NCI-H2196 (cell line): ENCODE measurements around the gene SKAP2.

ENCODE experiments used
- DNase-seq: peaks from one replicate; lab custom pipeline; 2025; ENCODE audit not compliant: unreplicated experiment; lab: John Stamatoyannopoulos, UW

SKAP2 gene

DNA sequence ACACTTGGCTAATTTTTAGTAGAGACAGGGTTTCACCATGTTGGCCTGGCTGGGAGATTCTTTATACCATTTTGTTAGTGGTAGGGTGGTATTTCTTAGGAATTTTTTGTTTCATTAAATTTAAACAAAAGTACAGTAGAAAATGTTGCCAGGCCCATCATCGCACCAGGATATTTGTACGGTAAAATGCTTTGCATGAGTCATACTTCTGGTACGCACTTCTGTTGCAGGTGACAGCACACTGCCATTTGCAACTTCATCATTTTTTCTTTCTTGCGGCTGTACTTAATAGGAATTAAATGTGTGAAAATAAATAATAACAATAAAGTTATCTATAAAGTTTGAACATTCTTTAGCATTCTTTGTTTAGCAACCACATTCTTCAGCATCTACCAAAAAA is 195.6 kb downstream of the SKAP2 start:
- DNase-seq: no peak

DNA sequence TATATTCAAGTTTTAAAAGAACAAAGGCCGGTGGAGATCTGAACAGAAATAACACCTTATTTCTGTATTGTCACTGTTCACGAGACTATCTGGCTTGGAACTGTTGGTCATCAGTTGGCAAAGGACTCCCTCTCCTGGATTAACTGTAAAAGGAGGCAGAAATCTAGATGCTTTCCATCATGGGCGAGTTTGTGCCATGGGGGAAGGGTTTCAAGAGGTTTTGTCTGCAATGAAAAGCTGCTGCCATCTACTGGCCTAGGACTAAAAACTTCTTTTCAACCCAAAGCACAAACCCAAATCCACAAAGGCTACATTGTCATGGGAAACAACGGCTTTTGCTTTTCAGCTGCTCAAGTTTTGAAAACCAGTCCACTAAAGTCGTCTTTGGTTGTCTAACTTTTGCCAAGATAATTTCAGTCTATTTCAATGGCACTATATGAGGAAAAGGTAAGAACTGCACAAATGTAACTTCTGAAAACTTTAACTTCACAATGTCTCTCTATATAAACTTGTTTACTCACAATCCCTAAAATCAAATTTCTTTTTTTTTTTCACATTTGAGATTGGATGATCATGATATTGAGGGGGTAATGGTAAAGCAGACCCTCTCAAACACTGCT is 196.8 kb downstream of the SKAP2 start:
- peak; percentile 96 for DNase-seq

DNA sequence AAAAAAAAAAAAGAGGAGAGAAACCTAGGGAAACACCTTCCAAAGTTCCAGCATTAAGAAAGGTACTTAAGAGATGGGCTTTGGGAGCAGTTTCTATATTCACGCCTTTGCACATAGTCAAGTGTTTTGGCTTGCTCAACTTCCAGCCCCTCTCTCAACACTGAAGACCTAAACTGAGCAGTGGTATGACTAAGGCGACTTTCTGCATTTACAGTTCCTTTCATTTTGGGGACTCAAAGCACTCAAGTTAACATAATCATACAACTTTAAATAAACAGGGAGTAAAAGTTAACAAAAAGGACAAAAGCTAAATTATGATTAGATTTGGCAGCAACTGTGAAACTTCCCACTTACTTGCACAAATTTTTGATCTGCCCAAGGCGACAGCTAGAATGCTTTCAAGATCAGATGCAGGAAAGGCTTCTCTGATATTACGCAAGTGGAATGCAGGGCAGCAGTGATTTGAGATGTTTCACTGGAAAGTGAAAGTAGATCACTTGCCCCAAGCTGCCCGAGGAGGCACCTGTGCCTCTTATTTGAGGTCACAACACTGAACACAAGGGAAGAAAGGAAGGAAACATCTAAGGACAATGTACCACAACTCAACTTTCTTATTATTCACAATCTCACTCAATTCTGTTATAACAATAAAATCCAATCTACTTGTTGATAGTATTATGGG is 199.5 kb downstream of the SKAP2 start:
- DNase-seq: peak; percentile 57

DNA sequence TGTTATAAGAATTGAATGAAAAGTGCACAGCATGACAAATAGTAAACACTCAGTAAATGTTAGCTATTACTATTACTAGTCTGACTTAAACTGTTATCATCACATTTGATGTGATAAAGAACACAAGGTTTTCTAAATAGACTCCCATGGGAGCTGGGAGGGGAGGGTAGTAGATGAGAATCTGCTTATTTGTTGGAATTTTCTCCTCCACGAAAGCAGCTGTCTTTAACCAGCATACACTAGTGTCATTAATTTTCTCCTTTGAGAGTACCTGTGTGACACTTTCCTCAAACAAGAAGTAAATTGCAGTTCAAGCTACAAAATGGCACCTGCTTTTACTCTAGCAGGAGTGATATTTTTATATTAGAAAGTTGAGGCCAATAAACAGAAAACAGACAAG is 200.1 kb downstream of the SKAP2 start:
- no peak for DNase-seq

DNA sequence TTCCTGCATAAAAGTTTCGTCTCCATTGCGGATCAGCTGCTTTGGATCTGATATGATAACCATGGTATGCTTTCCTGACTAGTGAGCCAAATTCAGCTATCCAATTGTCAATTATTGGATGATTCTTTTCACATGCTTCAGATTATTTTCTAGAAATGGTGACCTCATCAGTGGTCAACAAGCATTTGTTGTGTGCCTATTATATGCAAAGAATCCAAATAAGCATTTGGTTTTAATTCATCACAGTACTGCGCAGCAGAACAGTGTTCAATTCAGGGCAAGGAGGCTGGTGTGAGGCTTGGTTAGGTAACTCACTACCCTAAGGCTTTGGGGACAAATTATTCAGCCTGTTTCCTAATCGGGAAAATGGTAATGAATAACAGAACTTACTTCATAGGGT is 200.5 kb downstream of the SKAP2 start:
- no peak for DNase-seq

DNA sequence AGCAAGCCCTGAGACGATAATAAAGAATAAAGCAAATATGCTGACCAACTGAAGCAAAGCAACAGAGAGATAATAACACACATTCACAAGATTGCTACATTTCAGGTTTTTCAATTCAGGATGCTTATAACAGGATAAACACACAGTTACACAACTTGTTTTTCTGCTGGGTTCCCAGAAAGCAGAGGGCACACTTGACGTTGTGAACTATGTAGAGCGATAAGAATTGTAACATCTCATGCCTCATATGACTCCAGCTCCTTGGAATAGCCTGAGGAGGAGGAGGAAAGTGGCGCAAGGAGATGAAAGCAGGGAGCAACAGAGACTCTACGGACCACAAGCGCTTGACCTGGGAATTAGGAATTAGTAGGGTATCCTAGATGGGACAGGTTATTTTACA is 201.7 kb downstream of the SKAP2 start:
- no peak for DNase-seq

DNA sequence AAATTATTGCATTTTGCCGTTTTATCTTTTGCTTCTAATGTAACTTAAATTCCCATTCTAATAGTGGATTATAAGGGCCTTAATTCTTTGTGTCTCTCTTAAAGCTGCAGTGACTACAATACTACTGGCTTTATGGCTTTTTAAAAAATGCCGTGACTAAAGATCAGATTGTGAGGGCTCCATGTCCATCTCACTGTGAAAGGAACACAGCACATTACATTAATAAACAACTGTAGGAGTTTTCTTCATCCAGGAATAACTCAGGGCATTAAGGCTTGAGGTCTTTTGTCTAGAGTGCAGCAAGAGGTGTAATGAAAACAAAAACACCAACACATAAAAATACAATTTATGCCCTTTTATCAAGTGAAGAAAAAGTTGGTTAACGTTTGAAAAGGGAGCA is 205.3 kb downstream of the SKAP2 start:
- DNase-seq: no peak

DNA sequence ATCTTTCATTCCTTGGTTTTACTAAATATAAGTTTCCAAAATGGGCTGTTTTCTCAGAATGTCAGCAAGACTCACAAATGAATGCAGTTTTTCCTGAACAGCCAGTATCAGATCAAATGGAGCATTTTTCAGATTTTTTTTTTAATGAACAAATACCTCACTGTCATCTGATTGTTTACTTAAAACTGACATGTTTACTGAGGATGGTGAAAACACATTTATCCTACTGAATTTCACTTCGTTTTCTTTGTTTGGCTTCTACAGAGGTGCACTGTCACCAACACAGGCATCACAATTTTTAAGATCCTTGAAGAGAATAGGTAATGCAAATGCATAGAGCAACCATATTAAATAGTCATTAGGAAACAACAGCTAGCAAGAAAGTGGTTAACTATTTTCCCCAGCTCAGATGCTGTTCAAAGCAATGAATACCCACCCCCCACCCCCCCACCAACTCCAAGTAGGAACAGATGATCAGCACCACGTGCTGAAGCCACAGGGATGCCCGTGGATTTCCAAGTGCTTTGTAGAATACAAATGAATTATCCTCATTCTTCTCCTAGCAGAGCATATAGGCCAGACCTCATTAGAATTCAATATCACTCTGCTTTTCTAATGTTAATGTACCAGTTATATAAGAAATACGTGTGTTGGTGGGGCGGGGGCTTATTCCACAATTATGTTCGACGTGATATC is 205.9 kb downstream of the SKAP2 start:
- peak; percentile 40 for DNase-seq

DNA sequence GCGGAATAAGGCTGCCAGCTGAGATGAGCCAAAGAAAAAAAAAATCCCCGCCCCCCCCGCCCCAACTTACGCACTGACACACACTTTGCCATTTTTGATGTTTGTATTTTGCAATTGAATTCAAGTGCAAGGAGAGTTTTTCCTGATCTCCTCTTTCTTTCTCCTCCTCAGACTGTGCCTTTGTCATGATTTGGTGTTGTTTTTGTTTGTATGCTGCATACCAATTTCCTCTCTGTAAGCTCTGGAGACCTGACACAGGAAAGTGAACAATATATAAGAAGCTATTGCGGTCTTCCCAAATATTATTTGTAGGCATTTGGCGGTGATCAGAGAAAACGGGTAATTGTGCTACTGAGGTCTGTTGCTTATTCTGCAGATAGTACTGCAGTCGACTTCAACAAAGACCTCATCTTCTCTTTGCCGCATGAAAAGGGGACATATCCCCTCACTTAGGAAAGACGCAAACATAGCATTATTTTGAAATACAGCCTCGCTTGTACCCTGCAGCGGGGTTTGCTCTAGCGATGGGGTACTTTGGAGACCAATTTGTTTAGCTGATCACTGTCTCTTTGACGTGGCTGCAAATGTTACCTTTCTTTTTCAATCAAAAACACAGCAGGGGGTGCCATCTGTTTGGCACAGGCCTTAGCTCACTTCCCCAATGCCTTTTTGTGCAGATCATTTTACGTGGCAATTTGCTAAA is 206.6 kb downstream of the SKAP2 start:
- peak; percentile 57 for DNase-seq

DNA sequence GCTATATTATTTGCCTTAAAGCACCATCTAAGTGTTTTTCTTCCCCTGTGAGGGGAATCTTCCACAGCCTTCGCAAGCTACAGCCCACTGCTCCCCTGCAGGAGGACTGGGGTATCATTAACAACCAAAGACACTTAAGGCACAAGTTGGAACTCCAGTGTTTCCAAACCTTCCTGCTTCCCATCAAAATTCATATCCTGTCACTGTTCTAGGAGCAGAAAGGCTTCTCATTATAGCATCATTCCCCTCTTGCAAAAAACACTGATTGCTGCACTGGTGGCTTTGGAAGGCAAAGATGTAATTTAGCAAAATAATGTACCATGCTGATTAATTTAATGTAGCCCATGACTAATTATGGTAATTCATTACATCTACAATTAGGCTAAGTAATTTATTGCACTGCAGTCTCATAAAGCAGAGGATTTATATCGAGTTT is 207.2 kb downstream of the SKAP2 start:
- peak; percentile 17 for DNase-seq

DNA sequence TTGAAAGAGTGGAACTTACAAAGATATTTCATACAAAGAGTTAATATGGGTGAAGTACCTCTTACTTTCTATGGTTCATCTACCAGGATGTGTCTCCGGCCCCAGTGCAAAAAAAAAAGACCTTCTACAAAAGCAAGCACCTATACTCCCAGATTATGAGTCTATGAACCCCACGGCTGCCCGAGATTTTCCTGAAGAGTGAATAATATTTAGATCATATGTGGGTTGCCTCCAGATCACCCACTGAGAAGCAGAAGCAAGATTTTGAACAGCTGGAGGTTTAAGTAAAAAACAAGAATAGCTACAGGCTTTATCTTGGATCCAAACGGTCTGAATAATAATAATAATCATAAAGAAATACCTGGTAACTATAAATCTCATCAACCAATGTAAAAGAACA is 207.7 kb downstream of the SKAP2 start:
- DNase-seq: no peak

DNA sequence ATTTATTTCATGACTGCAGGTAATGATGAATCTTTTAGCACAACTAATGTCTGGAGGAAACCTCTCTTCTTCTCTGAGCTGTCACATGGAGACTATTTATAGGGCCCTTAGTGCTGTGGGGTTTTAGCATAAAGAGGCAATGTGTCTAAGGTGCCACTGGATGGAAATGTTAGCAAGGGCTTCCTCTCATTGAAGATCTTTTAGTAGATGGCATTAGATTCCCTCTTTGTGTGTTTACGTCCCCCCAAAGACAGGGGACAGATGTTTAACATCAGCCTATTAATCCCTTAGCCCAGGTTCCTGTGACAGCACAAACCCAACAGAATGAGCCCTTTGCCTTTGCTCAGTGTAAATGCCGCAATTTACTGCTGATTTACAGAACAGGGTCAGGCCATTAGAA is 208.6 kb downstream of the SKAP2 start:
- DNase-seq: no peak

DNA sequence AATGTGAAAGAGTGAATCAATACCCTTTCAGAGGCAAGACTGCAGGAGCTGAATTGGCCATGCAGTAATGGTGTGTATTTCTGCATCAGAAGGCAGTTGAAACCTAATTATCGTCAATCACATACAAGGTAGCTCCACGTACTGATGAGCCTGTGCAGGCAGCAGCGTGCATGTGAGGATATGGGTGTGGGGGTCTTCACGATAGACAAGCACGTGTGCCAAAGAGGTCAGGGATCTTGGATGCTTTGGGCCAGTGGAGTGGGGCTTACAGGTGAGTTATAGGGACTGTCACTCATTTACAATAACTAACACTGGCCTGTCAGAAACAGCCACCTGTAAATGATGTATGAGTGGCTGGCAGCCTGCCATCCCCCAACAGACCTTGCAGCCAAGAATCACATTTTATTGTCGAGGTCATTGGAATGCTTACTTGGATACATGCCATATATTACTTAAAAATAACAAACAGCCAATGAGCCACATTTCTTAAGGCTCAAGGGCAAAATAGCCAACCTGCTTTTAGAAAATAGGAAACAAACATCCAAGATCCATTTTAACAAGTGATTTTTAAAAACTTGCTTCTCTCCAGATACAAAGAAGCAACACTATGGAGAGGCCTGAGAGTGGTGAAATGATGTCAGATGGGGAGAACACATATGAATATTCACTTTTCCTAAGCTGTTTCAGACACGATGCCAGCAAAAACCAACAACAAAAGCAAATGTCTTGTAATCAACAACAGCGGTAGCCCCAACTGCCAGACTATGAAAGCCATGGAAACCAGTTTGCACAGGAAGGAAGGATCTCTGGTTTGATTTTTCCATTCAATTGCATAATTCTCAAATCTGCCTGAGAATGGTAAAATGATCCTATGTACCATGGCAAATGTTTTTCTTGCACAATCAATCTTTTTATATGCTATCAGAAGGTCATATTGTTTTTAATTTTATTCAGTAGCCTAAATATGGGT is 210.7 kb downstream of the SKAP2 start:
- DNase-seq: peak; percentile 58

DNA sequence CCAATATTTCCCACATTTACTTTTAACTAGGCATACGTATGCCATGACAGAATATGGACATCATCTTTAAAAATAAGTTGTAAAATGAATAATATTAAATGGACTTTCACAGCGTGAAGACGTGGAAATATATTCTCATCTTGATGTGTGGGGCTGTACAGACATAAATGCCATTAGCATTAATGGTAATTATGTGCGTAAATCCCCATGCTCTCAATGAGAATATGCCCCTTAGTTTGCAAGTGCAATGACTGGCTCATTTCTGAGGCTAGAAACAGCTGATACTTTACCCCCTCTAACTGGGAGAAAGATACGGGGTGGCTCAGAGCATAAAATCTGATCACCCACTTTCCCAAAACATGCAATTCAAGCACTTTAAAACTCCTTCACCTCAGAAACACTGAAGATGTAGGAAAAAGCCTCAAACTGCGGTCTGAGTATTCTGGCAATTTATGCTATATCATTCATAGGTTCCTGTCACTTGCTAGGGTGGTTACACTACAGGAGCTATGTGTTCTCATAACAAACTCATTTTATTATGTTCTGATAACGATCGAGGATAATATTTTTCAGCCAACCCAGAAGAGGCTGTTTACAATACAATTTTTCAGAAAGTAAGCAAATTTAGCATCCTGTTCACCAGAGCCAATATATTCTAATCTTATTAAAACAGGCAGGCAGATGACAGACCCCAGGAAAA is 211.8 kb downstream of the SKAP2 start:
- DNase-seq: no peak

DNA sequence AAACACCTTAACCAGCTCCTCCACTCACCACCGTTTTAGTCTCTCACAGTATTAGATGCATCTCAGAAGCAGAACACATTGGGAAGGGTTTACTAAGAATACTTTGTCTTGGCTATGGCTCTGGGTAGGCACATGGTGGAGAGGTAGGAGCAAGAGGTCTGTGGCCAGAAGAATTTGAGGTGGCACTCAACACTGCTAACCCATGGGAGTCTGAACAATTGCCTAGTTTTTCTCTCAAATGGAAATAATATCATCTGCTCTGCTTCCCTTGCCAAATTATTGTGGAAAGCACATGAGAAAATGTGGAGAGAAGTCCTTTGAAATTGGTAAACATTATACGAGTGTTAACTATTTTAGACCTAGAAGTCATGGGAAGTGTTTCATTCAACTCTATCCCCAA is 214.3 kb downstream of the SKAP2 start:
- DNase-seq: no peak

DNA sequence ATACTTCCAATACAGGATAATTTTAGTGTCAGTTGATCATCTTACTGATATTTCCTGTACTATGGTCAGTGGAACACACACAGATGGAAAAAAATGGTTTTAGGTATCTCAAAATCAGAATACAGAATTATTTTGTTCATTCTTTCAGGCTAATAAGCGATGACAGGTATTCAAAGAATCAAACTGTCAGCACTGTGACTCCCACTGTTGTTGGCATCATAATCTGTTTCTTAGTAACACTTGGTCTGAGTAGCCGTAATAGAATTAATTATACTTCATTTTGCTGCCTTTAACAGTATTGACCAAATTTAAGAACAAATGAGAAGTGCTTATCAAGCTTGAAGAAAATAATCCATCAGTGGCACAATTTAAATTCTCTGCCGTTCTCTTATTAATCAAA is 215.0 kb downstream of the SKAP2 start:
- no peak for DNase-seq

DNA sequence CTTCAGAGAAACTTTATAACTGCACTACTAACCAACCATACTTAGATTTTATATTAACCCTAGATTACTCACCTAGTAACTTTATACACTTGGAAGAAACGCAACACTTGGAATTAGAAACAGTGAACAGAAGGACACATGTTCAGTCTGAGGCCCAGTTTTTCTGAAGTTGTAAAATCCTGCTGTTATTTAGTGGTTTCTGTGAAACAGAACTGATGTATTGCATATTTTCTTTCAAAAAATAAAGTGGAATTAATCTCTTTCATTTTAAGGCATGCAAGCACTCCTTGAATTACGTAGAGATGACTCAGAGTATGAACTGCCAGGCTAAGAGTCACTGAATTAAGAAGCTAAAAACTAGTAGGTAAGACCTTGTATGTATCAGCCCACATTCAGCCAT is 215.8 kb downstream of the SKAP2 start:
- DNase-seq: no peak

DNA sequence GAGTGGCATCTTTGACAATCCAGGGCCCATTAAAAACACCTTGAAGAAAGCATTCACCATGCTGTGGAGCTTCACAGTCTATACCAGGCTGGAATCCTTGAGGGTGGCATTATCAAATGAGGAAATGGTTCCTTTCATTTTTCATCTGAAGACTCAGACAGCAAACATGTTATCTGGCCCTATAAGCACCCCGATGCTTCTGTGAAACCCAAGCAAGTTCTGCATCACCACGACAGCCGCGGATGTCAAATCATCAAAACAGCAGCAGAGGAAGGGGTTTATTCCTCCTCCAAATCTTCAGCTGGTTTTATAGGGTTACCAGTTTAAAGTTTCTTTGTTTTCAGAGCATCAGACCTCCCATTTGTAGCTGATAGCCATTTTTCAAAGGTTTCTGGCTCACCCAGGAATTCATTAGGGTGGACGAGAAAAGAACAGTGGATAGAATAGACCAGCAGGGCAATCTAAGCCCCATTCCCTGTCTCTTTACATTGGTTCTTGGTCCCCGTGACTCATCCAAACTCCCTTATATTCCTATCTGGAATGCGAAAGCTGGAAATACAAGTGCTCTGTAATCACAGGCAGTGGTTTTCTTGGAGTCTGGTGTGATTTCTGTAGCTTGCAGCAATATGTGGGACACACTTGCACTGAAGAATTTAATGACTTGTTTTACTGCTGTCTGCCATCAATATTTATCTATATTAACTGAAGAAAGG is 217.9 kb downstream of the SKAP2 start:
- DNase-seq: no peak

DNA sequence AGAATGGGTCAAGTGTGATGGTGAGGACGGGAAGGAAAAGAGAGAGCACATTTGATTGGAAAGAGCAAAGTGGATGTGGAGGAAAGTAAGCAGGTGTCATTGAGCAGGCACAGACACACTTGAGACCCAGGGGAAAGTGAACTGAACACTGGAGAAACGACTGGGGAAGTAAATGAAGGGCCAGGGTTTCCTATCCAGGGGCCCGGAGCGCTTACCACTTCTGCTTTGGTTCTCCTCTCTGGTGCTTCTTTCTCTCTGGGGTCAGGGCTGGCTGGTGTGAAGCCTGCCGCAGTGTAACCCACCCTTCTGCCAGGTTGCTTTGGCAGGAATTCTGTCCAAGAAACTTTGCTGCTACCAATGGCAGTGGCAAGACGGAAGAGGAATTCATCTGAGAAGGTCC is 219.3 kb downstream of the SKAP2 start:
- no peak for DNase-seq
